Natural killer cell (primary cell): ENCODE data around the gene SNAP47. TPM values are rescaled to one million over a fixed set of nuclear protein-coding genes. Genes with fewer than 3 reads are reported as not detected.
A peak's percentile ranks its signal among the peaks of the same experiment; 100 is the strongest.

ENCODE experiments used
- ATAC-seq, 3 donors: fragments of 150-1000 bp in 2 of 3; fragments of 200-7000 bp in 1 of 3; cut with Tn5 transposase; 1 replicate in 1 of 3; 2 replicates in 2 of 3; pipeline ENCODE4 v1.10.0; 2021; ENCODE audit warnings: mild to moderate bottlenecking in 2 of 3, moderate library complexity in 2 of 3
- DNase-seq, 2 donors: peaks; one replicate each; pipeline versions ENCODE4 v3.0.0 to v3.0.0-alpha.2; 2013 to 2021; ENCODE audit warnings: mixed read lengths in 1 of 2
- H3K27ac ChIP-seq: one replicate; pipeline ENCODE4 v1.5.1; 2013; ENCODE audit warnings: mild to moderate bottlenecking, low read length
- H3K27me3 ChIP-seq: one replicate; pipeline ENCODE4 v1.6.1; 2013; ENCODE audit warnings: low read length; ENCODE audit not compliant: control insufficient read depth, insufficient read depth
- H3K36me3 ChIP-seq: one replicate; pipeline ENCODE4 v1.6.1; 2013; ENCODE audit warnings: low read length; ENCODE audit not compliant: control insufficient read depth, insufficient read depth
- H3K4me1 ChIP-seq: one replicate; pipeline ENCODE4 v1.6.1; 2013; ENCODE audit warnings: low read length; ENCODE audit not compliant: control insufficient read depth, insufficient read depth
- H3K4me3 ChIP-seq: one replicate; pipeline ENCODE4 v1.5.1; 2013; ENCODE audit warnings: low read length
- H3K9me3 ChIP-seq: one replicate; pipeline ENCODE4 v1.6.1; 2013; ENCODE audit warnings: low read length; ENCODE audit not compliant: control insufficient read depth, insufficient read depth
- H3K27ac Mint-ChIP-seq, 2 donors: one replicate each; pipeline ENCODE4 v1.8.0; 2022; ENCODE audit warnings: mild to moderate bottlenecking in 2 of 2, mixed read lengths in 2 of 2, moderate library complexity in 1 of 2
- H3K27me3 Mint-ChIP-seq, 2 donors: one replicate each; pipeline ENCODE4 v1.8.0; 2022; ENCODE audit warnings: low read depth in 2 of 2, mixed read lengths in 2 of 2
- H3K36me3 Mint-ChIP-seq: one replicate; pipeline ENCODE4 v1.8.0; 2022; ENCODE audit warnings: mixed read lengths
- H3K4me1 Mint-ChIP-seq, 2 donors: one replicate each; pipeline ENCODE4 v1.8.0; 2022; ENCODE audit warnings: mixed read lengths in 2 of 2
- H3K4me3 Mint-ChIP-seq: one replicate; pipeline ENCODE4 v1.8.0; 2022; ENCODE audit warnings: mild to moderate bottlenecking, moderate library complexity, mixed read lengths
- H3K9me3 Mint-ChIP-seq, 2 donors: one replicate each; pipeline ENCODE4 v1.8.0; 2022; ENCODE audit warnings: mixed read lengths in 2 of 2
- WGBS: methylation state at CpG from one replicate; pipeline ENCODE4 v1.1.7; 2013; ENCODE audit warnings: missing lambda C conversion rate; ENCODE audit not compliant: insufficient coverage; 5-methylcytosine and 5-hydroxymethylcytosine counted together
- intact Hi-C: fragments of 100-400 bp; cut with micrococcal nuclease; formaldehyde crosslinking; loops from one replicate; pipeline ENCODE4 v1.14.2; 2022
- total RNA-seq, 4 donors: library from RNA; stranded (reverse); fragments of 120-200 nt in 1 of 4; gene quantifications; one replicate each; pipeline versions ENCODE4 v1.2.3 to v1.2.4, GENCODE V29; 2013 to 2022
- TF ChIP-seq, protein P1 (sequence below): fragments of 200-600 bp; IDR thresholded peaks from one replicate; pipeline ENCODE4 v1.8.0; 2022; ENCODE audit warnings: antibody characterized with exemption

The SNAP47 gene
- total RNA-seq, 3 donors from 2014 or later (not counting 1 experiment from before 2014, with no cell fraction given) = 19.0 to 24.2 (median 23.1) TPM

GRCh38 chr1:227766015-227766634 is 30.9 kb downstream of the SNAP47 start:
- peak; percentile 83 to 88 for DNase-seq

GRCh38 chr1:227766653-227767277 is 31.5 kb downstream of the SNAP47 start:
- Mint-ChIP-seq H3K27ac (peak overlapping the region; percentile 77 to 82), H3K36me3 (no peaks in the 10 kb centered on the region), H3K4me1 (peaks cover 63 to 64% of the 10 kb centered on the region in 2 donors), H3K27me3 (peaks cover 12 to 14% of the 10 kb centered on the region in 2 donors), H3K4me3 (peak overlapping the region; percentile 86), H3K9me3 (no peaks in the 10 kb centered on the region)
- H3K9me3 ChIP-seq = no peaks in the 10 kb centered on the region
- DNase-seq (no peak), ATAC-seq (peak; percentile 9 to 18 (median 10))
- H3K36me3 ChIP-seq = peaks cover 9% of the 10 kb centered on the region
- 39% methylated on average over 19 of the region's 19 CpGs for WGBS
- H3K4me1 ChIP-seq = peaks cover 67% of the 10 kb centered on the region
- H3K27ac ChIP-seq = no peak overlapping the region
- TF ChIP-seq, protein P1, sequence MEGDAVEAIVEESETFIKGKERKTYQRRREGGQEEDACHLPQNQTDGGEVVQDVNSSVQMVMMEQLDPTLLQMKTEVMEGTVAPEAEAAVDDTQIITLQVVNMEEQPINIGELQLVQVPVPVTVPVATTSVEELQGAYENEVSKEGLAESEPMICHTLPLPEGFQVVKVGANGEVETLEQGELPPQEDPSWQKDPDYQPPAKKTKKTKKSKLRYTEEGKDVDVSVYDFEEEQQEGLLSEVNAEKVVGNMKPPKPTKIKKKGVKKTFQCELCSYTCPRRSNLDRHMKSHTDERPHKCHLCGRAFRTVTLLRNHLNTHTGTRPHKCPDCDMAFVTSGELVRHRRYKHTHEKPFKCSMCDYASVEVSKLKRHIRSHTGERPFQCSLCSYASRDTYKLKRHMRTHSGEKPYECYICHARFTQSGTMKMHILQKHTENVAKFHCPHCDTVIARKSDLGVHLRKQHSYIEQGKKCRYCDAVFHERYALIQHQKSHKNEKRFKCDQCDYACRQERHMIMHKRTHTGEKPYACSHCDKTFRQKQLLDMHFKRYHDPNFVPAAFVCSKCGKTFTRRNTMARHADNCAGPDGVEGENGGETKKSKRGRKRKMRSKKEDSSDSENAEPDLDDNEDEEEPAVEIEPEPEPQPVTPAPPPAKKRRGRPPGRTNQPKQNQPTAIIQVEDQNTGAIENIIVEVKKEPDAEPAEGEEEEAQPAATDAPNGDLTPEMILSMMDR = no peak
- no peak overlapping the region for H3K4me3 ChIP-seq
- peaks cover 5% of the 10 kb centered on the region for H3K27me3 ChIP-seq
- intact Hi-C loops = loop anchor here (1.0 kb wide), 1 partner anchor 8 kb away; no protein-coding TSS in a partner anchor

More at GRCh38 chr1:227766015-227766634, 30.9 kb downstream of the SNAP47 start:
- Histone ChIP-seq H3K4me1 (peaks cover 73% of the 10 kb centered on the region), H3K27me3 (peaks cover 4% of the 10 kb centered on the region), H3K4me3 (no peak overlapping the region), H3K27ac (no peak overlapping the region), H3K36me3 (peaks cover 11% of the 10 kb centered on the region), H3K9me3 (no peaks in the 10 kb centered on the region)
- Mint-ChIP-seq H3K36me3 (peaks cover under 1% of the 10 kb centered on the region), H3K9me3 (no peaks in the 10 kb centered on the region), H3K27ac (peak overlapping the region; percentile 77 to 82), H3K27me3 (peaks cover 12 to 14% of the 10 kb centered on the region in 2 donors), H3K4me3 (peak overlapping the region; percentile 86), H3K4me1 (peaks cover 69 to 71% of the 10 kb centered on the region in 2 donors)
- intact Hi-C loops = loop anchor here (1.0 kb wide), 1 partner anchor 8 kb away; no protein-coding TSS in a partner anchor
- TF ChIP-seq, protein P1 = no peak
- peak; percentile 83 to 91 (median 88) for ATAC-seq
- WGBS = 20% methylated on average over 17 of the region's 17 CpGs

- H3K9me3 Mint-ChIP-seq = no peaks in the 10 kb centered on the region
- Histone ChIP-seq H3K27me3 (peaks cover 6% of the 10 kb centered on the region), H3K4me3 (no peak overlapping the region), H3K4me1 (peaks cover 59% of the 10 kb centered on the region), H3K9me3 (no peaks in the 10 kb centered on the region), H3K36me3 (peaks cover 9% of the 10 kb centered on the region), H3K27ac (no peak overlapping the region)
- DNase-seq (no peak), ATAC-seq (no peak)
- over 99% methylated on average over 6 of the region's 6 CpGs for WGBS
- peaks cover 14 to 16% of the 10 kb centered on the region in 2 donors for H3K27me3 Mint-ChIP-seq
- H3K27ac Mint-ChIP-seq = no peak overlapping the region
- peaks cover 58 to 59% of the 10 kb centered on the region in 2 donors for H3K4me1 Mint-ChIP-seq
- intact Hi-C loops = no loop called here
- peak overlapping the region; percentile 86 for H3K4me3 Mint-ChIP-seq
- no peaks in the 10 kb centered on the region for H3K36me3 Mint-ChIP-seq
- TF ChIP-seq, protein P1 = no peak
Measured at GRCh38 chr1:227767401-227768124, 32.3 kb downstream of the SNAP47 start.
